ENCODE data around the gene IL23A. TPM values are rescaled to one million over a fixed set of nuclear protein-coding genes. Genes with fewer than 3 reads are reported as not detected.
A peak's percentile ranks its signal among the peaks of the same experiment; 100 is the strongest.

IL23A gene
- total RNA-seq, 4 donors from 2014 or later = 0.67 to 1.1 TPM; not detected in 2

DNA sequence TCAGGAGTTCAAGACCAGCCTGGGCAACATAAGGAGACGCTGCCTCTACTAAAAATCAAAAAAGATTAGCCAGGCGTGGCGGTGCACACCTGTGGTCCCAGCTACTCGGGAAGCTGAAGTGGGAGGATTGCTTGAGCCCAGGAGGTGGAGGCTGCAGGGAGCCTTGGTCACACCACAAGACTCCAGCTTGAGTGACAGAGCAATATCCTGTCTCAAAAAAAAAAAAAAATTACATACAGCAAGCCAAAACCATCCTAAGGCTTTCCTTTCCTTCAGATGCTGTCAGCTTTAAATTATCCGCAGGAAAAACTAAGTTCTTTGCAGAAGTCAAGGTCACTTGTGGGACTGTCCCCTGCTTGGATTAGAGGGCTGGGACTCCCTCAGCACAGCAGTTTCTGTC, 39.9 kb upstream of the IL23A start:
- no peaks in the 10 kb centered on the region for H3K36me3 ChIP-seq
- 72 to 80% methylated on average over 5 of the region's 5 CpGs for WGBS, 2 donors
- no peak overlapping the region for H3K27ac ChIP-seq
- peak overlapping the region in 2 of 3 donors; percentile 77 to 86 for H3K4me3 ChIP-seq (replicated peaks in 1 of 3)
- H3K9me3 ChIP-seq = no peaks in the 10 kb centered on the region
- H3K4me1 ChIP-seq = peaks cover 41 to 50% of the 10 kb centered on the region in 2 donors
- no peaks in the 10 kb centered on the region for H3K27me3 ChIP-seq
- TF ChIP-seq, protein P1, sequence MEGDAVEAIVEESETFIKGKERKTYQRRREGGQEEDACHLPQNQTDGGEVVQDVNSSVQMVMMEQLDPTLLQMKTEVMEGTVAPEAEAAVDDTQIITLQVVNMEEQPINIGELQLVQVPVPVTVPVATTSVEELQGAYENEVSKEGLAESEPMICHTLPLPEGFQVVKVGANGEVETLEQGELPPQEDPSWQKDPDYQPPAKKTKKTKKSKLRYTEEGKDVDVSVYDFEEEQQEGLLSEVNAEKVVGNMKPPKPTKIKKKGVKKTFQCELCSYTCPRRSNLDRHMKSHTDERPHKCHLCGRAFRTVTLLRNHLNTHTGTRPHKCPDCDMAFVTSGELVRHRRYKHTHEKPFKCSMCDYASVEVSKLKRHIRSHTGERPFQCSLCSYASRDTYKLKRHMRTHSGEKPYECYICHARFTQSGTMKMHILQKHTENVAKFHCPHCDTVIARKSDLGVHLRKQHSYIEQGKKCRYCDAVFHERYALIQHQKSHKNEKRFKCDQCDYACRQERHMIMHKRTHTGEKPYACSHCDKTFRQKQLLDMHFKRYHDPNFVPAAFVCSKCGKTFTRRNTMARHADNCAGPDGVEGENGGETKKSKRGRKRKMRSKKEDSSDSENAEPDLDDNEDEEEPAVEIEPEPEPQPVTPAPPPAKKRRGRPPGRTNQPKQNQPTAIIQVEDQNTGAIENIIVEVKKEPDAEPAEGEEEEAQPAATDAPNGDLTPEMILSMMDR (IDR thresholded peaks at IDR 0.05) = no peak
- TF ChIP-seq POLR2A (IDR thresholded peaks at IDR 0.05) = no peak
- intact Hi-C loops (cut with DNase I) = loop anchor here (10.0 kb wide), 1 partner anchor 166 kb away; the partner anchor contains the start of gene SPRYD4
- DNase-seq = no peak

DNA sequence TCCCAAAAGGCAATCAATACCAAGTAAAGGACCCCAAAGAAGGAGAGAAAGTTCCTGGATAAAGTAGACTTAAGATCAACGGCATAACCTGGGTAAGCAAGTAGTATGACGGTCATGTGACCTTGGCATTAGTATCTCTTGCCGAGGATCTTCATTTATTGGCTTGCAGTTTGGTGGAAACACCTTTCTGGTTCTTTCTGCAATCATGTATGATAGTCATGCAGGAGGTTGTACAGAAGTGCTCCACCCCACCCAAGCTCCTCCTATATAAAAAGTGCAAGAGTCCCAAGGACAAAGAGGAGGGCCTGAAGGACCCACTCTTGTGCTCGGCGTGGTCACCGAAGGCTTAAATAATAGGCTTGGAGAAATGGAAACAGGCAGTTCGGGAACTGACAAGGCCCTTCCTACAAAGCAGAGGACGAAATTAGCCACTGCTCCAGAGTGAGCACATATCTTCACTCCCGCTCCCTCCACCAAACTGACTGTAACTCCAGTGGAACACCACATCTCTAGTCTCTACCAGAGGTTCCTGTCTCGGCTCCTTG, 39.3 kb upstream of the IL23A start:
- no peaks in the 10 kb centered on the region for H3K9me3 ChIP-seq
- peaks cover 41 to 50% of the 10 kb centered on the region in 2 donors for H3K4me1 ChIP-seq
- peak overlapping the region; percentile 4 to 86 (median 77) for H3K4me3 ChIP-seq (replicated peaks in 1 of 3)
- TF ChIP-seq, protein P1 (IDR thresholded peaks at IDR 0.05) = no peak
- no peak for TF ChIP-seq POLR2A (IDR thresholded peaks at IDR 0.05)
- 1 to 2% methylated on average over 10 of the region's 10 CpGs for WGBS, 2 donors
- H3K27me3 ChIP-seq = no peaks in the 10 kb centered on the region
- intact Hi-C loops (cut with DNase I) = loop anchor here (10.0 kb wide), 1 partner anchor 165 kb away; the partner anchor contains the start of gene SPRYD4
- peak overlapping the region; percentile 66 to 91 (median 72) for H3K27ac ChIP-seq
- DNase-seq = peak in 1 of 2 donors; percentile 16
- H3K36me3 ChIP-seq = no peaks in the 10 kb centered on the region

DNA sequence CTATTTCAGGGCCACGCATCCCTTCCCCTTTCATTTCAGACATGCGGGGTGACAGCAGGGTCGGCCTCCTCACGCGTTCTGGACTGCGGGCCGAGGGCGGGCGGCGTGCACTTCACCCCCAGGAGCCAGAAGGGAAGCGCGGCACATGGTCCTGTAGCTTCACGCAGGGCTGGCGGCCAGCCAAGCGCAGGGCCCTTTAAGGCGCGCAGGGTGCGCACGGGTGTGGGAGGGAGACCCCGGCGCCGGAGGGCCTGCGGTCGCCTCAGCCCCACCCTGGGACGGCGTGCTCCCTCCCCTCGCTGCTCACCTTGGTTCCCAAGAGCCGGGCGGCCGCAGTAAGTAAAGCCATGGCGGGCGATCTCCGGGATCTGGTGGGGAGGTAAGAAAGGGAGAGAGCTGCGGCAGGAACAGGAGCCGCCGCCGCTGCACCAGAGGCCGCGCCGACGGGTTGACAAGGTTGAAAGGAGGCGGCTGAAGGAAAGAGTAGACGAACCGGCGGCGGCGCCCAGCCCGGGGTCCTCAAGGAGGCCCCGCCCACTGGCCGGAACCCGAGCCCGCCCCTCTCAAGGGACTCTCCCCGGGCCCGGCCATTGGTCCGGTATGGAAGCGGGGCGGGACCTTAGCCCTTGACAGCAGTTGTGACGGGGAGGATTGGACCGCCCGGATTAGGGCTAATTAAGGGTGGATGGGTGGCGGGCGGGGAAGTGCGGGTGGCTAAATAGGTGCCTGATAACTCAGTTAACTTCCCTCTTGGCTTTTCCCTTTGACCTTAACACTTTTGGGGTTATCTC, 38.6 kb upstream of the IL23A start, which contains the start of gene CS:
Gene CS, minus strand, starts transcription at position 478 of the 791 bp plus-strand sequence. Its CDS starts 129 bp downstream, at position 349.
- intact Hi-C loops (cut with DNase I) = loop anchor here (10.0 kb wide), 1 partner anchor 165 kb away; the partner anchor contains the start of gene SPRYD4
- H3K9me3 ChIP-seq = no peaks in the 10 kb centered on the region
- peak; percentile 60 to 81 for TF ChIP-seq POLR2A (IDR thresholded peaks at IDR 0.05)
- TF ChIP-seq, protein P1 (IDR thresholded peaks at IDR 0.05) = peak in 1 of 6 experiments; percentile 24
- H3K36me3 ChIP-seq = peaks cover 0 to under 1% of the 10 kb centered on the region in 2 donors
- no peaks in the 10 kb centered on the region for H3K27me3 ChIP-seq
- H3K4me3 ChIP-seq (replicated peaks in 1 of 3) = peak within 1 kb of the TSS; percentile 4 to 86 (median 77)
- WGBS, 2 donors = 1% methylated on average over 28 to 45 of the region's 63 CpGs
- H3K27ac ChIP-seq = peak within 1 kb of the TSS; percentile 90 to 97 (median 91)
- DNase-seq = peak; percentile 99 to 100
- peaks cover 41 to 50% of the 10 kb centered on the region in 2 donors for H3K4me1 ChIP-seq

DNA sequence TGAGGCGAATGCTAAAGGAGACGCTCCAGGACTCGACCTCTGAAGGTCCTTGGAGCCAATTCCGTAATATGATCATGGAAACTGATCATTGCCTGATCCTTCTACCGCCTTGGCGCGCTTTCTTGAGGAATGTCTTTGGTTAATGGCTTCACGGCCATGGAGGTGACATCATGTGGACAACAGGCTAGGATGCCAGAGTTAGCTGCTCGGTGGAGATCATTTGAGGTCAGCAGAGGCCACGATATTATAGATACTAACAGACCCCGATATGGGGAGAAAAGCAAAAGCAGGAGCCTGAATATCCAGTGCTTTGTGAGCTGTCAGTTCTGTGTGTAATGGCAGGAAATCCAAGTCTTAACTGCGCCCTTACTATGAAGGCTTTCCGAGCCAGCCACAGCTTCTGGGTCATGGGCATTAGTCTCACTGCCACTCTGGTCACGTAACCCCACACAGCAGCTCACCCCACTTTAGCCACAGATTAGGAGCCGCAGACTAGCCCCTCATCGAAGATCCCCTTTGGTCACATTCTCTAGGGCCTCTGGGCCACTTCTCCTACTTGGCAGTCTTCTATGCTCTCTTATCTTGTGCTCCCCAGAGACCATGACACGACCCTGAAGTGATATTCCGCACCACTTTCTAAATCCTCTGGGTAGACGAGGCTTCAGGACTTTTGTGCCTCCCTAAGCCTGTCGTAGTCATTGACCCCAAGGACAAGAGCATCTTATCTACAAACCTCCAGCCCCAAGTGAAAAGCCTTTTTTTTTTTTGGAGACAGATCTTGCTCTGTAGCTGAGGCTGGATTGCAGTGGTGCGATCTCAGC, 37.8 kb upstream of the IL23A start:
- no peaks in the 10 kb centered on the region for H3K9me3 ChIP-seq
- TF ChIP-seq, protein P1 (IDR thresholded peaks at IDR 0.05) = no peak
- no peak for TF ChIP-seq POLR2A (IDR thresholded peaks at IDR 0.05)
- peak overlapping the region in 2 of 3 donors; percentile 70 to 86 for H3K4me3 ChIP-seq (replicated peaks in 1 of 3)
- H3K27me3 ChIP-seq = no peaks in the 10 kb centered on the region
- peaks cover 41 to 50% of the 10 kb centered on the region in 2 donors for H3K4me1 ChIP-seq
- intact Hi-C loops (cut with DNase I) = no loop called here
- WGBS, 2 donors = 36 to 41% methylated on average over 21 of the region's 21 CpGs
- H3K36me3 ChIP-seq = peaks cover 0 to 4% of the 10 kb centered on the region in 2 donors
- DNase-seq = no peak
- H3K27ac ChIP-seq = peak overlapping the region; percentile 90 to 97 (median 91)

All from thyroid gland (tissue), 4 donors.